Fibroblast of villous mesenchyme (primary cell): ENCODE data around the gene INTS7. TPM values are rescaled to one million over a fixed set of nuclear protein-coding genes. Genes with fewer than 3 reads are reported as not detected.
A peak's percentile ranks its signal among the peaks of the same experiment; 100 is the strongest.

Experiments used
- DNase-seq: peaks from one replicate; pipeline ENCODE4 v3.0.0-alpha.2; 2010; ENCODE audit warnings: low read depth
- H3K4me3 ChIP-seq: 2 replicates; pipeline ENCODE4 v1.5.1; 2011; ENCODE audit warnings: low read depth, mild to moderate bottlenecking, low read length
- total RNA-seq: library from RNA; depleted of rRNA; stranded (reverse); fragments of >200 nt; gene quantifications from 2 replicates; pipeline ENCODE4 v1.2.3, GENCODE V29; 2012
- TF ChIP-seq, protein P1 (sequence below): IDR thresholded peaks from 2 replicates; pipeline ENCODE4 v1.5.1; 2012; ENCODE audit warnings: low read depth, mild to moderate bottlenecking, low read length; ENCODE audit not compliant: insufficient read depth

Gene INTS7
- total RNA-seq, 1 donor, result 22.9 TPM

DNA sequence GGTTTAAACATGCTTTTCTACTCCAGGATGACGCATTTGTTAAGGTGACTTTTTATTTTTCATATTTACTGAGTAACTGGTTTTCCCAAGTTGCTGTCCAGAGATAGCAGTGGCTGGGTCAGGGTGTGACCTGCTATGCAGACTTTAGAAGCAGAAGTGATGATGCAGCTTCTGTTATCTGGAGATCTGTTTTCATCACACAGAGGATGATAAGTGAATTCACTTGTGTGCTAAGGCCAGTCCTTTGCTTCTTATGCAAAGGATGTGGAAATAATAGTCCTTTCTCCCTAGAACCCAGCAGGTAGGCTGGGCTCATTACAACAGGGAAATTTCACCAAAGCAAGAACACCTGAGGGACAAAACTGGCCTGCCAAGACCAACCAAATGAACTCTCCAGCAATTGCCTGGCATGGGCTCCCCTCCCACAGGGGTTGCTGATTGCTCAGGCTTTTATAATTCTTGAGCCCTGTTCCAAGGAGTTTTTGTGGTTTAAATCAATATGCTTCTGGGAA is 107.0 kb downstream of the INTS7 start:
- TF ChIP-seq, protein P1, sequence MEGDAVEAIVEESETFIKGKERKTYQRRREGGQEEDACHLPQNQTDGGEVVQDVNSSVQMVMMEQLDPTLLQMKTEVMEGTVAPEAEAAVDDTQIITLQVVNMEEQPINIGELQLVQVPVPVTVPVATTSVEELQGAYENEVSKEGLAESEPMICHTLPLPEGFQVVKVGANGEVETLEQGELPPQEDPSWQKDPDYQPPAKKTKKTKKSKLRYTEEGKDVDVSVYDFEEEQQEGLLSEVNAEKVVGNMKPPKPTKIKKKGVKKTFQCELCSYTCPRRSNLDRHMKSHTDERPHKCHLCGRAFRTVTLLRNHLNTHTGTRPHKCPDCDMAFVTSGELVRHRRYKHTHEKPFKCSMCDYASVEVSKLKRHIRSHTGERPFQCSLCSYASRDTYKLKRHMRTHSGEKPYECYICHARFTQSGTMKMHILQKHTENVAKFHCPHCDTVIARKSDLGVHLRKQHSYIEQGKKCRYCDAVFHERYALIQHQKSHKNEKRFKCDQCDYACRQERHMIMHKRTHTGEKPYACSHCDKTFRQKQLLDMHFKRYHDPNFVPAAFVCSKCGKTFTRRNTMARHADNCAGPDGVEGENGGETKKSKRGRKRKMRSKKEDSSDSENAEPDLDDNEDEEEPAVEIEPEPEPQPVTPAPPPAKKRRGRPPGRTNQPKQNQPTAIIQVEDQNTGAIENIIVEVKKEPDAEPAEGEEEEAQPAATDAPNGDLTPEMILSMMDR, result no peak
- peak; percentile 37 for DNase-seq
- no peak overlapping the region for H3K4me3 ChIP-seq

DNA sequence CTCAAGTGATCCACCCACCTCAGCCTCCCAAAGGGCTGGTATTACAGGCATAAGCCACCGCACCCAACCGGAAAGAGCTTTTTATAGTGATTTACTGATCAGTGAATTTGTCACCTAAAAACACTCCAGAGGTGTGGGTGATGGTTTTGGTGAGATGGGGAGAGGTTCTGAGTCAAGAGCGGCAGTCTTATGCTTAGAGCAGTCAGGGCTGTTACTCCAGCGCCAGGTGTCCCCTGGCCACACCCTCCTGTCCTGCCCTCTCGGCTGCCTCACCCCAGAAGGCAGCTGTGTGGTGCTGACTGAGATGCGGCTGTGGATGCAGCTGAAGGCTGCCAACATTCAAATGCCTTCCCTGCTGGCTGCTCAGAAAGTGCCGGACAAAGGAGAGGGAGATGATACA is 110.3 kb downstream of the INTS7 start:
- no peak for DNase-seq
- no peak overlapping the region for H3K4me3 ChIP-seq
- TF ChIP-seq, protein P1, result no peak

DNA sequence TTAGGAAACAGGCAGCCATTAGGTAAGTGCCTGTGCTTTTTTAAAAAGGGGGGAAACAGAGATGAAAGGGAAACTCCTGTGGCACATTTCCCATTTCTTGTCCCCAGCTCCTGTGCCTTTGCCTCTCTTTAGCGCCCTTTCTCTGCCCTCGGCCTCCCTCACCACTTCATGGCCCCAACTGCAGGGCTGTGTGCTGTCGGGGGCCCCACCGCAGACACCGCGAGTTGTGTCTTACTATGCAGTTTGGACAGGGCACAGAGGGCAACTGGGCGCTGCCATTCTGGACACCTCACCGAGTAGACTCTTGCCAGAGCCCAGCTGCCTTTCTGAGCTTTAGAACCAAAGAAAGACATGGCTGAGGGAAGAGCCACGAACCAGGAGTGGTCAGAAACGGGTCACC is 111.1 kb downstream of the INTS7 start:
- no peak overlapping the region for H3K4me3 ChIP-seq
- no peak for DNase-seq
- TF ChIP-seq, protein P1, result no peak

GRCh38 chr1:211923095-211923494 is 112.3 kb downstream of the INTS7 start:
- H3K4me3 ChIP-seq, result no peak overlapping the region

DNA sequence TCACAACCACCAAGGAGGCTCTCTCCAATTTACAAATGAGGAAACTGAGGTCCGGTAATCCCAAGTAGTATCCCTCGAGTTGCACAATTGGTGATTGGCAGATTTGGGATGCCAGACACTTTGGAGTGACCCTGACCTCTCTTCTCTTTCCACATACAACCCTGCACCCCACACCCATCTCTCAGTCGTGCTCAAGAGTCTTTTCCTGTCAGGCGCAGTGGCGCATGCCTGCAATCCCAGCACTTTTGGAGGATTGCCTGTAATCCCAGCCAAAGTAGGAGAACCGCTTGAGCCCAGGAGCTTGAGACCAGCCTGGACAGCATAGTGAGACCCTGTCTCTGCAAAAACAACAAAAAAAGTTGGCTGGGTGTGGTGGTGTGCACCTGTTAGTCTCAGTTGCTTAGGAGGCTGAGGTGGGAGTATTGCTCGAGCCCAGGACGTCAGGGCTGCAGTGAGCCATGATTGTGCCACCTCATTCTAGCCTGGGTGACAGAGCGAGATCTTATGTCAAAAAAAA is 113.7 kb downstream of the INTS7 start:
- DNase-seq, result no peak
- TF ChIP-seq, protein P1, result no peak
- no peak overlapping the region for H3K4me3 ChIP-seq

More at GRCh38 chr1:211923095-211923494, 112.3 kb downstream of the INTS7 start:
- TF ChIP-seq, protein P1, result no peak
- no peak for DNase-seq

- DNase-seq, result peak; percentile 33
- H3K4me3 ChIP-seq, result no peak overlapping the region
- TF ChIP-seq, protein P1, result no peak
Measured at GRCh38 chr1:211920602-211921226, 114.6 kb downstream of the INTS7 start.
